ENCODE measurements around the gene ZDHHC8.

- TF ChIP-seq POLR2A (IDR thresholded peaks at IDR 0.05) = no peak
- TF ChIP-seq, protein P1, sequence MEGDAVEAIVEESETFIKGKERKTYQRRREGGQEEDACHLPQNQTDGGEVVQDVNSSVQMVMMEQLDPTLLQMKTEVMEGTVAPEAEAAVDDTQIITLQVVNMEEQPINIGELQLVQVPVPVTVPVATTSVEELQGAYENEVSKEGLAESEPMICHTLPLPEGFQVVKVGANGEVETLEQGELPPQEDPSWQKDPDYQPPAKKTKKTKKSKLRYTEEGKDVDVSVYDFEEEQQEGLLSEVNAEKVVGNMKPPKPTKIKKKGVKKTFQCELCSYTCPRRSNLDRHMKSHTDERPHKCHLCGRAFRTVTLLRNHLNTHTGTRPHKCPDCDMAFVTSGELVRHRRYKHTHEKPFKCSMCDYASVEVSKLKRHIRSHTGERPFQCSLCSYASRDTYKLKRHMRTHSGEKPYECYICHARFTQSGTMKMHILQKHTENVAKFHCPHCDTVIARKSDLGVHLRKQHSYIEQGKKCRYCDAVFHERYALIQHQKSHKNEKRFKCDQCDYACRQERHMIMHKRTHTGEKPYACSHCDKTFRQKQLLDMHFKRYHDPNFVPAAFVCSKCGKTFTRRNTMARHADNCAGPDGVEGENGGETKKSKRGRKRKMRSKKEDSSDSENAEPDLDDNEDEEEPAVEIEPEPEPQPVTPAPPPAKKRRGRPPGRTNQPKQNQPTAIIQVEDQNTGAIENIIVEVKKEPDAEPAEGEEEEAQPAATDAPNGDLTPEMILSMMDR (IDR thresholded peaks at IDR 0.05) = no peak
Measured at GRCh38 chr22:20164863-20165262, 33.3 kb downstream of the ZDHHC8 start.

Measured in breast epithelium (tissue), 3 donors.